Hematopoietic multipotent progenitor cell (in vitro differentiated cells): Measurements from ENCODE around the gene ANKRD13A. TPM values are rescaled to one million over a fixed set of nuclear protein-coding genes. Genes with fewer than 3 reads are reported as not detected.
"Not testable (repeated sequence)": the region's sequence is repeated elsewhere in the genome, so short reads cannot be mapped to it uniquely, and the experiment has no call there.

Source experiments
- DNase-seq, 3 donors: peaks; one replicate each; pipeline ENCODE4 v3.0.0-alpha.2; 2011 to 2015; ENCODE audit warnings: low read depth in 2 of 3, low spot score in 2 of 3
- total RNA-seq: library from RNA; depleted of rRNA; stranded (reverse); fragments of >200 nt; gene quantifications from one replicate; pipeline ENCODE4 v1.2.3, GENCODE V29; 2012

The ANKRD13A gene
- total RNA-seq, 1 donor = 99.9 TPM

DNA sequence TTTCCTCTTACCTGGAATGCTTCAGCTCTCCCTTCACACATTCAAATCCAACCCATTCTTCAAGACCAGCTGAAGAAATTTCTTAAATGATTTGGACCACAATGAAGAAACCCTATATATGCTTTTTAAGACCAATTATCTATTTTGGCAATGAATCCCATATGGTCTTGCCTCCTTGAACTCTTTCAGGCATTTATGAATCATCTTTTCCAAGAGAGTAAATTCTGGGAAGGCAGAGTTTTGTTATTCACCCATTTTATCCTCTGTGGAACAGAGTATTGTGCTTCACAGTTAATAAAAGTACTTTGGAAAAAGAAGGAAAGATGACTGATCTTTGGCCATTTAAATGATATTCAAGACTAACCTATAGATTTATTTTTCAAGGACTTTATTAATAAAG is 17.0 kb upstream of the ANKRD13A start:
- DNase-seq = no peak

DNA sequence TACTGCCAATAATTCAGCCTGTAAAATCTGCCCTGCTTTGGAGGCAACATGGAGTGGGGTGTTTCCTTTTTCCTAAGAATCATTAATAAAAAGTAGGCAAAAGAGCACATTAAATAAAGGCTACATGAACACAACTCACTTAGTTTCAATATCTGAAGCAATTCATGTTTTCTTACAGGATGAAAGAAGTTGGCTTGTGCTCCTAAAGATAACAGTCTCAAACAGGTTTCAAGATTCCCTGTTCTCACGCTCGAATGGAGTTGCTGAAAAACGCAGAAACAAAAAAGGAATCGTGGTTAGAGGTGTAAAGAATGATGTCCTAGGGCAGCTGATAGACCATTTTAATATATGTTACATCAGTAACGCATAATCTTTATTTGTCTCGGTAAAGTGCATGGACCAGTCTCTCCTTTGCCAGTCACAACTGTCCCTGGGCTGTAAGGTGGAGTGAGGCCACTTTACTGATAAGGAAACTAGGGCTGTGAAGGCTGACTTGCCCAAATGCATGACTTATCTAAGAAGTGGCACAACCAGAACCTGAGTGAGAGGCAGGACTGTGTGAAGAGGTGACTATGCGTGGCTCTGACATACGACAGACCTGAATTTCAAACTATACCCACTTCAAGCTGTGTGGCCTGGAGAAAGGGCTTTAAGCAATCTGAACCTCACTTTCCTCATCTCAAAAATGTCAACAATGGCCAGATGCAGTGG is 15.6 kb upstream of the ANKRD13A start:
- no peak for DNase-seq

DNA sequence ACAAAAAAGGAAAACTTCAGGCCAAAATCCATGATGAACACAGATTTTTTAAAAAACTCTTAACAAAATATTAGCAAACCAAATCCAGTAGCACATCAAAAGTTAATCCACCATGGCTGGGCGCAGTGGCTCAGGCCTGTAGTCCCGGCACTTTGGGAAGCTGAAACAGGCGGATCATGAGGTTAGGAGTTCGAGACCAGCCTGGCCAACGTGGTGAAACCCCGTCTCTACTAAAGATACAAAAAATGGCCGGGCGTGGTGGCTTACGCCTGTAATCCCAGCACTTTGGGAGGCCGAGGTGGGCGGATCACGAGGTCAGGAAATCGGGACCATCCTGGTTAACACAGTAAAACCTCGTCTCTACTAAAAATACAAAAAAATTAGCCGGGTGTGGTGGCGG is 13.0 kb upstream of the ANKRD13A start:
- DNase-seq = not testable (repeated sequence)

DNA sequence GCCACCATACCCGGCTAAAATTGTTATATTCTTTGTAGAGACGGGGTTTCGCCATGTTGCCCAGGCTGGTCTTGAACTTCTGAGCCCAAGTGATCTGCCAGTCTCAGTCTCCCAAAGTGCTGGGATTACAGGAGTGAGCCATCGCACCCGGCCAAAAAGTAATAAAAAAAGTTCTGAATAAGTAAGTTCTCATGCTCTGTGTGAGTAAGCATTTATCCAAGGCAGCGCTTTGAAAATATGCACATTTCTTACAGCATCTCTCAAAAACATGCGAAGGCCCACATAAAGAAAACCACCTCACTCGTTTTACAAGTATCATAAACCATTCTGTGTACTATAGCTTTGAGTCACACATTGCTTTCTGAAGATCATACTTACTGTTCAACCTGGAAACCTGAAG is 11.6 kb upstream of the ANKRD13A start:
- no peak for DNase-seq

DNA sequence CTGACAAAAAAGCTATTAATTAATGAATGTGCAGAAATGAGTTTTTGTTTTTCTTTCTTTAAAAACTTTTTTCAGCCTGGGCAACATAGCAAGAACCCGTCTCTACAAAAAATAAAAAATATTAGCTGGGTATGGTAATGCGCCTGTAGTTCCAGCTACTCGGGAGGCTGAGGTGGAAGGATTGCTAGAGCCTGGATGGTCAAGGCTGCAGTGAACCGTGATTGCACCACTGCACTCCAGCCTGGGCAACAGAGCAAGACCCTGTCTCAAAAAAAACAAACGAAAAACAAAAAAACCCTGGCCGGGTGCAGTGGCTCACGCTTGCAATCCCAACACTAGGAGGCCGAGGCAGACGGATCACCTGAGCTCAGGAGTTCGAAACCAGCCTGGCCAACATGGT is 11.0 kb upstream of the ANKRD13A start:
- no peak for DNase-seq

DNA sequence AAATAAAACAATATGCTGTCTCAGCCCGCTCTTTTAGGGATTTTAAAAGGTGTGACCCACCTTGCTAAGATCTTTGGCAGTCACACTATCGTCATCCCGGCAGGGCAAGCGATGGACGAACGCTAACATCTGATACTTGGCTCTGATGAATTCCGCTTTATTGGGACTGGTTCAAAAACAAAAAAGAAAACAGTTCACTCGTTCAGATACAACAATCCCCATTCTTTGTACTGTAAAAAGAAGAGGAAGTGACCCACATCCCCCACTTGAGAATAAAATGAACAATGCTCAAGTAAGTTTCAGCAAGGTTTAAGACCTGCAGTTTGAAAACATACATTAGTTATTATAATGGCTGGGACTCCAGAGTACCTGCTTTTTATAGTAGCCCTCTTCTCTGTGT is 10.3 kb upstream of the ANKRD13A start:
- no peak for DNase-seq

DNA sequence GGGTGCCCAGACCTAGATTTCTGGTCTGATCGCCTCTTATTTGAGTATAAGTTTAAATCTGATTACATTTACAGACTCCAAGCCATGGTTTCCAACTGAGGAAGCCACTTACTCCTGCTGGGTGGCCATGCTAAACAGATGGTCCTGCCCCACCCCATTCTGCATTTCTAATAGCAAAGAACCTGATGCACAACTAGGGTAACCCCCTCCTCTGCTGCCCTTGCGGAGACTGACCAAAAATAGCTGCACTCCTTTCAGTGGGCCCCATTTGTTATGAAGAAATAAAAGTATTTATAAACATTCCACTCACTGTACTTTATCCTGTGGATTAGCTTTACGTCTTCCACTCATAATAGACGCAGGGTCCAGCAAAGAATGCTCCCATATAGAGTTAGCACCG is 9.8 kb upstream of the ANKRD13A start:
- no peak for DNase-seq

DNA sequence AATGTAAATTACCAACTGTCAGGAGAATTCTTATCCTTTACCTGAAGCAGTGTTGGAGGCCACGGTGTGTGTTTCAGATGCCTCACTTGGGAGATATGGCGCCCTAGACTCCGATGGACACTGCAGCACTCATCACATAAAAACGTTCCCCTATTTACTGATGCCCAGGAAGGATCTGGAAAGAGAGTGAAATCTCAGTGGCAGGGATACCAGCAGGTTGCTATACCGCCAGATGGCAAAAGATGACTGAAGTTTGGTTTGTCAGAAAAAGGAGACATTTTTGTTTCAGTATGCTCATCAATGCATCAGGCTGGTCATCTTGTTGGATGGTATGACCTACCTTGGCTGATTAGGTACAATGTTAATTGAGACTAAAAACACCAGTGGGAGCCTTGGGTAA is 7.6 kb upstream of the ANKRD13A start:
- DNase-seq = no peak

DNA sequence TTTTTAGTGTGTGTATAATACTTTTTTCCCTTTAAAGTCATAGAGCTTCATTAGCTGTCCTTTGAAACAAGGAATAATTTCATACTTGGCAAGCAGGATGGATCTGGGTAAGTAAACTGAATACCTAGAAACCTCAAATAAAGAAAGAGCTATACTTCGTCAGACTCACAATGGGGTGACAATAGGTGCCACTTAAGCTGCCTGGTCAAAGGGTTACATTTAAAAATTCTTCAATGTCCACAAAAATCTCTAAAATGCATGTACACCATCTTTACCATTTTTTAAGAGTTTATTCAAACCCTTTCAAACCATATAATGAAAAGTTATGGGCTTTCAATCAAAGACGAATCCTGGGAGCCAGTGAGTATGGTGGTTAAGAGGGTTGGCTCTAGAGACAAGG is 6.1 kb upstream of the ANKRD13A start:
- DNase-seq = no peak

DNA sequence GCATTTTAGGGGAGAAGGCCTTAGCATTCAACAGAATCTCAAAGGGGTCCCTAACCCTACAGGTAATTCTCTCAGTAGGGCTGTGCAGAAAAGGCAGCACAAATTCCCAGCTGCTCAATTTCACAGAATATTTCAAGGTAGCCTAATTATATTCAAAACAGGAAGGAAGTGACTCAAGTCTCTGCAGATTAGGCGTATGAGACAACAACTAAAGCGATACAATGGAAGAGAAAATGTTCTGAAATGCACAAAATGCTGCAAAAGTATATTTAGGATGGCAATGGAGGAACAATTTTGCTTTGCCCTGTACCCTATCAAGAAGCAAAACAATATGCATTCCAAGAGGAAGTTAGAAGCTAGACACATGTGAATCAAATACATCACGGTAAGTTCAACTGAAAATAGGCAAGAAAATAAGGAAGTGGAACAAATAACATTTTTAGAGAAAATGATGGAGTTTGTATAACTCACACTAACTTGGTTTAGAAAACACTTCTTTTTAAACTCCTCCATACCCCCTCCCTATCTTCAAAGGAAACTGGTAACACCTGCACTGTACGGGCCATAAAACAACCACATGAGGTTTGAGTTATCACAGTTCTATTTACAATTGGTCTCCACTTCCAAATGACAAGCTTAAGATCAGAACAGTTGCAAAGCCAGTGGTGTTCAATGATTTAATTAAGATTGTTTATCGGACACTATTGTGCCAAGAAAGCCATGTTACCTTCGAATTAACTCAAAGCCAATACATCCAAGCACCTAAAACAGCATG is 4.6 kb upstream of the ANKRD13A start:
- peak in 2 of 3 donors; percentile 46 to 47 for DNase-seq

DNA sequence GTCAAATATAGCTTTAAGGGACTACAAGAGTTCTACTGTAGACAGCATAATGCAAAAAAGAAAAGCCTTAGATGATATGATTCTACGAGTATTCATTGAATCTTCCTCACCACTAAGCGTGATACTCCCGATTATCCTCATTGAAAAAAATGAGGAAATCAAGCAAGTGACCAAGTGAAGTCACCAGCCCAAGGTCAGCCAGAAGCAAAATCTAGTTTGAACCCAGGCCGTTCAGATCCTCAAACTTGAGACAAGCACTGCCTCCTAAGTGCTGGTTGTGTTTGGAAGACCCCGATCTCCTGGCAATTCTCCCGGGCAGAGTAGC is 3.9 kb upstream of the ANKRD13A start:
- no peak for DNase-seq

DNA sequence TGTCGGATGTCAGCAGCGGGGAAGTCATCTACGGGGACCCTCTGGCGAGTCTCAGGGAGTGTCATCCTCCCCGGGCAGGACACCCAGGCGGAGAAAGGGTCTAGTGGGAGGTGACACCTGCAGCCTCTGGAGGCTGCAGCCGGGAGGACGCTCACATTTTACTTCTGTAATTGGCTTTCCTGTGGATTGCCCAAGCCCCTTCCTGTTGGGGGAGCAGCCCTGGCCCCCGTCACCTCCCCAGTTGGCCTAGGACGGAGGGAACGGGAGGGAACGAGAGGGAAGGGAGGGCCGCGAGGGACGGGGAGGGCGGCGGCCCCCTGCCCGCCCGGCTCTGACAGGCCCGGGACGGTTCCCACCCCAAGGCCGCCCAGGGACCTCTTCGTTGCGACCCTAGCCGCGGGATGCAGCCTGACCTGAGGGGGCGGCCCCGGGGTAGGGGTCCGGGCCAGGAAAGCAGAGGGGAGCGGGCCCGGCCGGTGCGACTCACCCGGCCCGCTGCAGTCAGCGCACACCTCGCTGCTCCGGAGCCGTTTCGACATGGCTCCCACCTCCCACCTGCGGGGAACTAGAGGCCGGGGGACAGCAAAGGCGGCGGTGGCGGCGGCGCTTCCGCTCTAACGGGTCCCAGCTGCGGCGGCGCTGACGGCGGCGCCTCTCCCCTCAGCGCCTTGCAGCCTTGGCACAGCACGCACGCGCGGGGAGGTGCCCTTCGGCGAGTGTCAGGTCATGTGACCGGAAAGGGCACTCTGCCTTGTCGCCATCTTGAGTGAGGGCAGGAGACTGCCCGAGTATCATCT is 3.3 kb upstream of the ANKRD13A start, which contains the start of gene GIT2:
Gene GIT2, minus strand, starts transcription at position 683 of the 797 bp plus-strand sequence. Its CDS starts 144 bp downstream, at position 539.
- DNase-seq = peak; percentile 87 to 97 (median 96)

DNA sequence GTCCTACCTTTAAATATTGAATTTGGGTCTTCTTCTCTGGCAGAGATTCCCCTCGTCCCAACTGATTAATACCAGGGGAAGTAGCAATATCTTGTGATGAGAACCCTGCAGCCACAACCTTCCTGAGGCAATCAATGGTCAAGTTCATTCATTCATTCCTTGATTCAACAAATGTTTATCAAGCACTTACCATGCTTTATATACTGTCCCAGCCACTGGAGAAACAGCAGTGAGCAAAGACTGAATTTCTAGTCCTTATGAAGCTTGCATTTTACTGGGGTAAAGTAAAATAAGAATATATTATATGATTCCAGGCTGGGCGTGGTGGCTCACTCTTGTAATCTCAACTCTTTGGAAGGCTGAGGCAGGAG is 2.8 kb upstream of the ANKRD13A start:
- DNase-seq = no peak

DNA sequence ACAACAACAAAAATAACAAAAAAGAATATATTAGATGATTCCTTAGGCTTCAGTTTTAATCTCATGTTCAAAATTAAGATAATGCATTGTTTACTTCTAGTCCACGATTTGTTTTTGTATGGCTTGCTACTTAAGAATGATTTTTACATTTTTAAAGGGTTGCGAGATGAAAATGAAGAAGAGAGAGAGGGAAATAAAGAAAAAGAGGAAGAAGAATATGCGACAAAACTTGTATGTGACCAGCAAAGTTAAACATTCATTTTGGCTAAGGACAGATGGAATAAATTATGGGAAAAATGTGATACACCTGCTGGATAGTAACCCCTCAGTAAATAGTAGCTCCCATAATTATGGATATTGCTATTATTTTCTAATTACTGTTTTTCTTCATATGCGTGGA is 1.8 kb upstream of the ANKRD13A start:
- DNase-seq = no peak

DNA sequence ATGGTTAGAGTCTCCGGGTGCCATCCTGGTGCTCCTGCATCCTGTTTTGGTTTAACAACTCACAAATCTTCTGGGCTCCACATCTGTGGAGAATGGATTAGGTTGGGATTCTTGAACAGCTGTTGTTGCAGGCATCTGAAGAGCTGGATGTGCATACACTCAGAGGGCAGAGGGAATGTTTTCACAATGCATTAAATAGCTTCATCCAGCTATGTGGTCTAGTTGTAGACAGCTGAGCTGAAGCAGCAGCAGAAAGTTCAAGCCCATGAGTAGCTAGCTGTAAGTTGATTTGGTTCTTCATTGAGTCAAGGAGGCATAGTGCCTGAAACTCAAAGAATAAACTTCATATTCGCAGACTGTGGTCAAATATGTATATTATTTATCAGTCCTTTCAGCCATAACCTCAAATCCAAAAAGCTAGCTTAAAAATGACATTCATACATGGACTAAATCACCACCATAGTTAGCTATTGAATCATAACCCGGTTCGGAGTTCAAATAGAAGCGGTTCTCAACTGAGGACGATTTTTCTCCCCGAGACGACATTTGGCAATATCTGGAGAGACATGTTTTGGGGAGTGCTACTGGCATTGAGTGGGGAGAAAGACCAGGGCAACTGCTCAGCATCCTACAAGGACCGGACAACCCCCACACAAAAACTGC is 858 bp upstream of the ANKRD13A start:
- DNase-seq = no peak

DNA sequence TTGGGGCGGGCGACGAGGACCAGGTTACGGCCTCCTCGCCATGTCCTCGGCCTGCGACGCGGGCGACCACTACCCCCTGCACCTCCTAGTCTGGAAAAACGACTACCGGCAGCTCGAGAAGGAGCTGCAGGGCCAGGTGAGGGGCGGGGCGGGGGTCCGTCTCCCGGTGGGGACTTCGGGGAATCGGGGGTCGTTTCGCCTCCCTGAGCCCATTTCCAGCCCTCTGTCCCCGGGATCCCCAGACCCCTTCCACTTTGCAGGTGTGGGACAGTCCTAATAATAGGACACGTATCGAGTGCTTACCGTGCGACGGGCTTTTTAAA is 380 bp downstream of the ANKRD13A start:
- DNase-seq = no peak

DNA sequence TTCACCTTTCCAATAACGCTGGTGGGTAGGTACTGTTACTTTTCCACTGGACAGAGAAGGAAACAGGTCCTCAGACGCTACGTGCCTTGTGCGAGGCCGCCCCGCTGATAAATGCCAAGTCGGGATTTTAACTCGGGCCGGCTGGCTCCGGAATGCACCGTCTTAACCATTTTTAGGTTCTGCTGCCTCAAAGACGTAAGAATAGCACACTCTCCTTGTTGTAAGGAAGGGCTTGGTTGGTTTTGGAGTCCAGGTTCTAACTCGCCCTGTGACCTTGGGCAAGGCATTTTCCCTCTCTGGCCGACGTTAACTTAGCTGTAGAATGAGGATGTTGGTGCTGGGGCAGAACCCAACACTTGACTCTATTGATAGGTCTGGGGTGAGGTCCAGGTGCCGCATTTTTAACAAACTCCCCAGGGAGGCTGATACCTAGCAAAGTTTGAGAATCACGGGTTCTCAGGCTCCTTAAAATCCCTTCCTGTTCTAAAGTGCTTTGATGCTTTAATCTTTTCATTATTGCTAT is 814 bp downstream of the ANKRD13A start:
- no peak for DNase-seq

DNA sequence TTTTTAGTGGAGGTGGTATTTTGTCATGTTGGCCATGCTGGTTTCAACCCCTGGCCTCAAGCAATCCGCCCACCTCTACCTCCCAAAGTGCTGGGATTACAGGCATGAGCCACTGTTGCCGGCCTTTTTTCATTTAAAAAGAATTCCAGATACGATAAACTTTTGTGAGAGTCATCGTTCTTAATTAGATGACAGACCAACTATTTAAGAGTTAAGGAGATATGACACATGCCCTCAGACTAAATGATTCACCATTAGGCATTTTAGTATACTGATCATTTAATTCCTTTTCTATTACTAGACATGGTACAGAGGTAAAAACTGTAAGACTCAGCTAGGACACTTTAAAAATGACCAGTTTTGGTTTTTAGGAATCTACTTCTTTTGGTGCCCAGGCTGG is 2.4 kb downstream of the ANKRD13A start:
- no peak for DNase-seq

DNA sequence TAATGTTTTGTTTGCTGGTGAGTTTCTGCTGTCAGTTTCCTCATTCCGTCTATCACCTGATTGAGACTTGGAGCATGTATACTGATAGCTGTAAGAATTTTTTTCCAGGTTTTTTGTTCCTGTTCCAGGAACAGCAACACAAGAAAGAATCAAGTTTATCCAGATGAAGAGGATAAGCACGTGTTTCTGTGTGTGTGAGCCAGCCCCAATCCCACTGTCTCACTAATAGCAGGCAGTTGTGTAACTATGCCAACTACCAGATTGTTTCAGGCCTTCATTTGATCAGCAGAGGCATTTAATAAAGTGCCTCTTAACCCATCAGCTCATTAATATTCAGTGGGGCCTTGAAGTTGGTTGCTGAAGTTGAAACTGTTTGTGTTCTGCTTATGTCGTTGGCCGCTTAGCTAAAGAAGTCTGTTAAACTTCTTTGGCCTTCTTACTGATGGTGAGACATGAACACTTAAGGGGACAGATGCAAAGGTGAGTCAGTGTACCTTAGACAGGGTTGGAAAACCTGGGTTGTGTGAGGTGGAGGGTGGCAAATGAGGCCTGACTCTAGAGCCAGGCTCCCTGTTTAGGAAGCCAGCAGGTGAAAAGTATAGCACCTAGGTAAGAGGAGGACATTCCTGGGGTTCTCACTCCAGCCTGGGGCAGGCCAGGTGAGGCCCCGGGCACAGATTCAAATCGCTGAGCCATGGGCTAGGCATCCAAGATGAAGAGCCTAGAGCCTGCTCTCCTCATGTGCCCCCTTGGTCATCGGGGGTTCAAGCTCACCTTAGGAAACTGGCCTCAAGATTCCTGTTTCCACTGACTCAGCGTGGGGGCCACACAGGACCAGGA is 3.7 kb downstream of the ANKRD13A start:
- no peak for DNase-seq

DNA sequence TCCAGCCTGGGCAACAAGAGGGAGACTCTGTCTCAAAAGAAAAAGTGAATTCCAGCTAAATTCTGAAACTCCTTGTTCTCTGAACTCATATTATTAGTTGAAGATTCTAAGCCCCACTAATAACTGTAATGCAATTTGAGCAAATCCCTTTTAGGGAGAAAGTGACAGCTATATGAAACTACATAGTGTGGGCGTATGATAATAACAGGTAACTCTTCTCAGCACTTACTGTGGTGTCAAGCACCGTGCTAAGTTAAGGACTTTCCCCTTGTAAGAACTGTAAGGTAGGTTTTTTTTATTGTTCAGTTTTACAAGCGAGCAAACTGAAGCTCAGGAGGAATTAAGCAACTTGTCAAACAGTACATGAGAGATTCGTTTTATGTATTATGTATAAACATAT is 5.4 kb downstream of the ANKRD13A start:
- no peak for DNase-seq
